ENCODE results near the gene SND1.

Gene SND1

GRCh38 chr7:127651556-127652332 is at the start of gene SND1:
SND1 (plus strand) TSS chr7:127652194; CDS start chr7:127652374, 180 bp downstream.
- DNase-seq, result peak; percentile 97

DNA sequence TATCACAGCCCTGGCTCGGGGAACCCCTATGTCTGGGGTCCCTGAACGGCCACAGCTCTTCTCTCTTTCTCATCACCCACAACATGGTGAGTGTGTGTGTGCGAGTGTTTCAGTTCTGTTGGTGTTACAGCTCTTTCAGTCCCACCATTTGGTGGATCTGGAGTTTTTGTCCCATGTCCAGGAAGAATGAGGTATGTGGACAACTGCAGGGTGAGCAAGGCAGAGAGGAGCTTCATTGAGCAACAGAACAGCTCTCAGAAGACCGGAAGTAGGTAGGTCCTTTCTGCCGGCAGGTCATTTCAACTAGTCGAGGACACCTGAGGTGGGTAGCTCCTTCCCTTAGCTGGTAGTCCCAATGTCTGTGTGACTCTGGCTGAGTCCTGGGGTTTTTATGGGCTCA is 43.5 kb upstream of the SND1 start:
- DNase-seq, result no peak

GRCh38 chr7:127609297-127609696 is 42.7 kb upstream of the SND1 start:
- no peak for DNase-seq

GRCh38 chr7:127612263-127612662 is 39.7 kb upstream of the SND1 start:
- no peak for DNase-seq

- DNase-seq, result no peak
These were observed 35.3 kb upstream of the SND1 start for GRCh38 chr7:127616724-127617123.

- no peak for DNase-seq
These were observed 34.0 kb upstream of the SND1 start, which contains the start of gene PAX4 for GRCh38 chr7:127618042-127618441. PAX4 (minus strand) TSS chr7:127618142; CDS start chr7:127615928, 2,214 bp downstream.

GRCh38 chr7:127618775-127619174 is 33.2 kb upstream of the SND1 start:
- no peak for DNase-seq

DNA sequence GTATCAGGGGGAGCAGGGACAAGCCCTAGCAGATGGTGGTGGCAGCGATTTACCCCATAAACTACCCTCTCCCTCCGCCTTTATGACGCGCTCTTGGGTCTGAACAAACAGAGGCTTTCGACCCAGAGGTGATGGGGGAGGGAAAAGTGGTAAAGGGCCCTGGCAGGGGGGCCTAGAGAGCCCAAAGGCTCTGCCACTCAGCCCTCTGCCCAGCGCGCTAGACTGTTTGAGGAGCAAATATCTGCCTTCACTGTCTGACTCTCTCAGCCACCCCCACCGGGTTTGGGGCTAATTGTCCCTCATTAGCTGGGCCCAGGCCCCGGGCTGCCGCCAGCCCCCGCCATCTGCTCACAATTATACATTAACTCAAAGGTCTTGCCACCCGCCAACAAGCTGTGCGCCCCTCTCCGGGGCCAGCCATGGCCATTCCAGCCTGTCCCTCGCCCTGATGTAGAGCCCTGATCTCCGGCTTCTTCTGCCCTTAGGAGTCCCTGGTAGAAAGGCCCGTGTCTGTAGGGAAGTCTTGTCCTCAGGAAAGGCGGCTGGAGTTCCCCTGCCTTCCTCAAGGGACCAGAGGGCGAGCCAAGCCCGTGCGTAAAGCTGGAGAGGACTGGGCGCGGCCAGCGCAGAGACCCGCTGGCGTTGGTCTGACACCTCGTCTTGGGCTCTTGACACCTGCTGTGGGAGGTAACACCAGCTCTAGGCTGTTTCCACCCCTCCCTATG is 32.2 kb upstream of the SND1 start:
- no peak for DNase-seq

- no peak for DNase-seq
These were observed 31.4 kb upstream of the SND1 start for GRCh38 chr7:127620406-127621233.

GRCh38 chr7:127625331-127625730 is 26.7 kb upstream of the SND1 start:
- no peak for DNase-seq

- no peak for DNase-seq
These were observed 23.5 kb upstream of the SND1 start for GRCh38 chr7:127628445-127628844.

GRCh38 chr7:127629268-127629854 is 22.6 kb upstream of the SND1 start:
- no peak for DNase-seq

DNA sequence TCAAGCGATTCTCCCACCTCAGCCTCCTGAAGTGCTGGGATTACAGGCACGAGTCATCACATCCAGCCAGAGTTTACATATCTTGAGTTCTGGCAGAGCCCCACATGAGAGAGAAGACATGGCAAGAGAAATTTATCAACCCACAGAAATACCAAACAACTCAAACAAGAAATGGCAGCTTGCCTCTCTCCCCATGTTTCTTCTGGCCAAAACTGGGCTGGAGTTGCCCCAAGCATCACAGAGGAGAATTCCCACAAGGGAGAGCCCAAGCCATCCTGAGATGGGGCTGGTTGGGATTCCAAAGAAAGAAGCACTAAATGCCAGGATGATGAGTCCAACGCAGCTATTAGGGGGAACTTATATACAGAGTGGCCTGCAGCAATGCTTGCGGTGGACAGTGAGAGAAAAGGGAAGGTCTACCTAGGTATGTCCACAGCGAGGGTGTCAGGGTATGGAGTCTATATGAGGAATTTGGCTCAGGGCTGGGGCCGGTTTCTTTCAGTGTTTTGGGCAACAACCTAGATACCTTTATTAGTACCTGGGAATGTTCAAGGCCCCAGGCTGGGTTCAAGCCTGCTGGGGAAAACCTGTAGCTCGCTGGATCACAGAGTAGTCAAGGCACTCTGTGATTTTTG is 19.6 kb upstream of the SND1 start:
- no peak for DNase-seq

DNA sequence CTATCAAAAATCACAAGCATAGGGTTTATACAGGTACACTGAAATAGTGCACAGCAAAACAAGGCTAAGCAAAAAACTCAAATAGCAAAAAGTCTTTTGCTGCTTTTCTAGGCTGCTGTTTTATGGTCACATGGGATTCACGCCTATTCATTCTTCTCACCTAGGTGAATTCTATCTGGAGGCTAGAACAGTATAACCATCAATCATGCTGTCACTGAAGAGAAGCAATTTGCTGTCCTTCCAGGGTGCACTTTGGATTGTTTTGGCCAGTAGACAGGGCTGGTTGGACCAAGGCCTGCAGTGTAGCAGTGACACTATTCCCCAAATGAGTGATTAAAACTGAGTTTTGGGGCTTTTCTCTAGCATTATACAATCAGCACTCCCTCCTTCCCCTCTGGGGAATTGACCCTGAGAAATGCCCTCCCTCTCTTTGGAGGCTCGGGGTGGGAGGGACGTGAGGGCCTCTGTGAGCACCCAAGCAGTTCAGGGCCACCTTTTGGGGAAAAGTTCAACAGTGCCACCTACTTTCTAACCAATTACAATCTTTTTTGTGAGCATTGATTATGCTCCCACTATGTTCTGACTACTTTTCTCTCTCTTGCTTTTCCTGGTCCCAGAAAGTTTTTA is 16.2 kb upstream of the SND1 start:
- DNase-seq, result no peak

- DNase-seq, result no peak
These were observed 13.8 kb upstream of the SND1 start for GRCh38 chr7:127638197-127638596.

DNA sequence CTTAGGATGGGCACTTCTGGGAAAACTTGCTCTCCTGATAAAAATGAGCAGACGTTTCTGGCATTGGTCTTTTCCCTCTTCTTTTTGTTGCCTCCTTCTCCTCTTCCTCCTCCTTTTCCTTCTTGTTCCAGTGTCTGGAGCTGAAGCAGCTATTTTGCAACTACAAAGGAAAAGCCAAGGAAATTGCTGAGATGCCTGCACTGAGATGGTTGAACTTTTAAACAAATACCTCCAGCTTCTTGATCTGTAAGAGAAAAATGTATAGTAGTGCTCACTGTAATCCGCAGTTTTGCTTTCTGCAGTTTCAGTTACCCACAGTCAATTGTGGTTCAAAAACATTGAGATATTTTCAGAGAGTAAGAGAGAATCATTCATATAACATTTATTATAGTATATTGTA is 7.5 kb upstream of the SND1 start:
- no peak for DNase-seq

DNA sequence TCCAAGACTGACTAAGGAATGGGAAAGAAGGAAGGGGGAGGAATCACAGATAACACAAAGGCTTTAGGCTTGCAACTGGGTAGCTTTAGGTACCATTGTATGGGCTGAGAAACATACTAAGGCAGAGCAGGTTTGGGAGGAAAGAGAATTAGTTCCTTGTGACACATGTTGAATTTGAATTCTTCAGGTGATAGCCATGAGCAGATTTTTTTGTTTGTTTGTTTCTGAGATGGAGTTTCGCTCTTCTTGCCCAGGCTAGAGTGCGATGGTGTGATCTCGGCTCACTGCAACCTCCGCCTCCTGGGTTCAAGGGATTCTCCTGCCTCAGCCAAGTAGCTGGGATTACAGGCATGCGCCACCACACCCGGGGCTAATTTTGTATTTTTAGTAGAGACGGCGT is 4.4 kb upstream of the SND1 start:
- no peak for DNase-seq

DNA sequence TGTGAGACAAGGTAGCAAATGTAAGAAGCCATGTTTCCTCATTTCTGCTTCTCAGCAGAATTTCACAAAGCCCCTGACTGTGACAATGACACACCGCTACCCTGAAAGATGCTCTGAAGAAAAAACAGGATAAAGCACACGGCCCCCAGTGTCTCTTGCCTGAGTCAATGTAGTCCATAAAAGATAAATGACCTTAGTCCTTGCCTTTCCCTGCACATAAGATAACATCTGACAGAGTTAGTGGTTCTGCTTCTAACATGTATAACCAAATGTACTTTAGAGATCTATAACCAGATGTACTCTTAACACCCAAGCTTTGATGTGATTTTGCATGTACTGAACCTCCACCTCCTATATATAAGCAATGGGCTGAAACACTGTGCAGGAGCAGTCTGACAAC is 3.0 kb upstream of the SND1 start:
- no peak for DNase-seq

DNA sequence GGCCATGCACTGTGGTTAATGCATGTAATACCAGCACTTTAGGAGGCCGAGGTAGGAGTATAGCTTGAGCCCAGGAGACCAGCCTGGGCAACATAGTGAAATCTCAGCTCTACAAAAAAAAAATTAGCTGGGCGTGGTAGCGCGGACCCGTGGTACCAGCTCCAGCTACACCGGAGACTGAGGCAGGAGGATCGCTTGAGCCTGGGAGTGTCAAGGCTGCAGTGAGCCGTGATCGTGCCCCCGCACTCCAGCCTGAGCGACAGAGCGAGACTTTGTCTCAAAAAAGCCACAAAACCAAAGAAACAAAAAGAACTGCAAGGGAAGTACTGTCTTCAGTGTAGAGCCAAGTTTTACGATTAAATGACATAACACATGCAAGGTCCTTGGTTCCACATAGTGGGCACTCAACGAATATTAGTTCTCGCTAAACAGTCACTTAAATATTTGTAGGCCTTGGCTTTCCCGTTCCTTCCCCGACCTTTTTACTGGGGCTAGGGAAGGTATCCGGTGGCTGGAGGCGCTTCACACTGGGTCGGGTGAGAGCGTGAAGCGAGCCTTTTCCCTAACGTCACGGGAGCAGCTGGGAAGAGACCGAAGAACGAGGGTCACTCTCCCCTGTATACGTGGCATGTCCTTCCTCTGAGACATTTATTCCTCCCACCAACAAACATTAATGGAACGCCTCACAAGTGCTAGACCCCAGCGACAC is 993 bp upstream of the SND1 start:
- no peak for DNase-seq

DNA sequence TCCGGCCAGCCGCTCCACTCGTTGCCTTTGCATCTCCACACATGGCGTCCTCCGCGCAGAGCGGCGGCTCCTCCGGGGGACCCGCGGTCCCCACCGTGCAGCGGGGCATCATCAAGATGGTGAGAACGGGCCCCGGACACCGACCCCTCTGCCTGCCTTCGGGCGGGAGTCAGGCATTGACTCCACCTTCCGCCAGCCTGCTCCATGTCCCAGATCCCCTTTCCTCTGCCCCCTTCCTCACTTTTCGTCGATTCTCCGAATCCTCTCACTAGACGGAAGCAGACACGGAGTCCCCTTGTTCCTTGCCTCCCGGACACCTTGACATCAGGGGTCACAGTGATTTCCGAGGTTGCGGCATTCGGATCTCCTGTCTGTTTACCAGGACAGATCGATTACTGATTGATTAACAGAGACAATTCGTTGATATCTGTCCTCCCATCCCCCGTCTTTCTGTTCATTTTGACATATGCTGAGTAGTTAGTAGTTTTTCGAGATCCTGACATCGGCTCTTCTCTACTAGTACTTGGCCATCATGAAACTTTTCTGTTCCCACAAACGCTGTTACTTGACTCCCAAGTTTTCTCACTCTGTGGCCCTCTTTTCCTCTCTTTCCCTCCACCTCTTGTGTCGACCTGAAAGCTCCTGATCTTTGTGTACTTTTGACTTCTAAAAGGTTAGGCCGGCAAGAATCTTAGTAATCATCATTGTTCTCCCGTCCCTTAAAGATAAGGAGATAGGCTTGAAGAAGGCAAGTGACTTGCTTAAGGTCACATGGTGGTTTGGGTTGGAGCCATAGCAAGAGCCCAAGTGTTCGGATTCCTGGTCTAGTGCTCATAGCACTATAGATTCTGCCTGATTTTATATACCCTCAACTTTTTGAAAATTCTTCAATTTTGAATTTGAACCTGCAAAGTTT is 597 bp downstream of the SND1 start:
- no peak for DNase-seq

All from NCI-H446 treated with DMSO at 0.1 percent for 48 hours (cell line).